ENCODE data around the gene GATM. TPM values are rescaled to one million over a fixed set of nuclear protein-coding genes. Genes with fewer than 3 reads are reported as not detected.

Gene GATM
- total and polyA plus RNA-seq, 10 of the 15 experiments (the other 5 are each of a cell fraction or from before 2014, with no cell fraction given) = 11.7 to 83.1 (median 38.2) TPM

DNA sequence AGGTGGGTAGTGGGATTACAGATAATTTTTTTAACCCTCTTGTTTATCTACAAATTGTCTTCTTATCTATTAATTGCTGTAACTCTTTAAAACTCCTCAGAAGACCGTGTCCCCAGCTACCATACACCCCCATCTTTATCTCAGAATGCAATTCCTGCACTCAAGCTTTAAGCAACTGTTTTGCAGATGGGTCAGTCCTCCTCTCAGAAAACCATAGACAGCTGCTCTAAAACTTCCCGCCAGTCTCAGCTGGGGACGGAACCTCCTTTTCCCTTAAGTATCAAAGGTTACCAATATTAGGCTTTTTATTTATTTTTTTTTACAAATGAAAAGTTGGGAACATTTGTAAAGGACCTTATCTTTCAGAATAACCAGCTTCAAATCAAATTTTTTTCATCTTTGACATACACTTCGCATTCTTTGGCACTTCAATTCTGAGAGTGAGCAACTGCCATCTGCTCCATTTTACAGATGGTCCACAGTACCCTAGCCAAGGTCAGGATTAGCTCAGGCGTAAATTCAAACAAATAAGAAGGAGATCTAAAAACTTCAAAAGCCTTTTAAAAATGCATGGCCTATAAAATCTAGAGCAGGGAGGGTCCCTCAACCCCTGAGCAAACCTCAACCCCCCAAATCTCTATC is 1.3 kb downstream of the GATM start:
- H3K27me3 ChIP-seq (replicated peaks in 1 of 2; ENCODE audit: control insufficient read depth in 2 of 2, insufficient read depth in 2 of 2, low read length in 1 of 2) = no peaks in the 10 kb centered on the region
- no TSS peak for BruUV-seq (replicated peaks)
- H3K27ac ChIP-seq (ENCODE audit: control insufficient read depth, insufficient read depth) = no peak overlapping the region
- H3K9me3 ChIP-seq (replicated peaks; ENCODE audit: control insufficient read depth, insufficient read depth, low read length) = no peaks in the 10 kb centered on the region
- ATAC-seq (no peak), FAIRE-seq (no peak), DNase-seq (ENCODE audit: low read depth, low spot score) (no peak)
- no peaks in the 10 kb centered on the region for H3K36me3 ChIP-seq (ENCODE audit: control insufficient read depth in 2 of 2, insufficient read depth in 2 of 2, low read length in 1 of 2)
- TF ChIP-seq JUNB (IDR thresholded peaks at IDR 0.05) = no peak
- TF ChIP-seq NRF1 (conservative IDR thresholded peaks at IDR 0.05; ENCODE audit: low read depth, low read length) = no peak
- TF ChIP-seq, protein P1, sequence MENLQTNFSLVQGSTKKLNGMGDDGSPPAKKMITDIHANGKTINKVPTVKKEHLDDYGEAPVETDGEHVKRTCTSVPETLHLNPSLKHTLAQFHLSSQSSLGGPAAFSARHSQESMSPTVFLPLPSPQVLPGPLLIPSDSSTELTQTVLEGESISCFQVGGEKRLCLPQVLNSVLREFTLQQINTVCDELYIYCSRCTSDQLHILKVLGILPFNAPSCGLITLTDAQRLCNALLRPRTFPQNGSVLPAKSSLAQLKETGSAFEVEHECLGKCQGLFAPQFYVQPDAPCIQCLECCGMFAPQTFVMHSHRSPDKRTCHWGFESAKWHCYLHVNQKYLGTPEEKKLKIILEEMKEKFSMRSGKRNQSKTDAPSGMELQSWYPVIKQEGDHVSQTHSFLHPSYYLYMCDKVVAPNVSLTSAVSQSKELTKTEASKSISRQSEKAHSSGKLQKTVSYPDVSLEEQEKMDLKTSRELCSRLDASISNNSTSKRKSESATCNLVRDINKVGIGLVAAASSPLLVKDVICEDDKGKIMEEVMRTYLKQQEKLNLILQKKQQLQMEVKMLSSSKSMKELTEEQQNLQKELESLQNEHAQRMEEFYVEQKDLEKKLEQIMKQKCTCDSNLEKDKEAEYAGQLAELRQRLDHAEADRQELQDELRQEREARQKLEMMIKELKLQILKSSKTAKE (IDR thresholded peaks at IDR 0.05; ENCODE audit: low read depth, poor library complexity, severe bottlenecking) = no peak
- TF ChIP-seq RUNX3 (IDR thresholded peaks at IDR 0.05; ENCODE audit: low read length) = no peak
- no peak for TF ChIP-seq SMARCA5 (IDR thresholded peaks at IDR 0.05)
- no peak for TF ChIP-seq MTA2 (IDR thresholded peaks at IDR 0.05; ENCODE audit: low read depth)
- no peak for TF ChIP-seq TARDBP (IDR thresholded peaks at IDR 0.05; ENCODE audit: borderline replicate concordance)
- TF ChIP-seq, protein P2, sequence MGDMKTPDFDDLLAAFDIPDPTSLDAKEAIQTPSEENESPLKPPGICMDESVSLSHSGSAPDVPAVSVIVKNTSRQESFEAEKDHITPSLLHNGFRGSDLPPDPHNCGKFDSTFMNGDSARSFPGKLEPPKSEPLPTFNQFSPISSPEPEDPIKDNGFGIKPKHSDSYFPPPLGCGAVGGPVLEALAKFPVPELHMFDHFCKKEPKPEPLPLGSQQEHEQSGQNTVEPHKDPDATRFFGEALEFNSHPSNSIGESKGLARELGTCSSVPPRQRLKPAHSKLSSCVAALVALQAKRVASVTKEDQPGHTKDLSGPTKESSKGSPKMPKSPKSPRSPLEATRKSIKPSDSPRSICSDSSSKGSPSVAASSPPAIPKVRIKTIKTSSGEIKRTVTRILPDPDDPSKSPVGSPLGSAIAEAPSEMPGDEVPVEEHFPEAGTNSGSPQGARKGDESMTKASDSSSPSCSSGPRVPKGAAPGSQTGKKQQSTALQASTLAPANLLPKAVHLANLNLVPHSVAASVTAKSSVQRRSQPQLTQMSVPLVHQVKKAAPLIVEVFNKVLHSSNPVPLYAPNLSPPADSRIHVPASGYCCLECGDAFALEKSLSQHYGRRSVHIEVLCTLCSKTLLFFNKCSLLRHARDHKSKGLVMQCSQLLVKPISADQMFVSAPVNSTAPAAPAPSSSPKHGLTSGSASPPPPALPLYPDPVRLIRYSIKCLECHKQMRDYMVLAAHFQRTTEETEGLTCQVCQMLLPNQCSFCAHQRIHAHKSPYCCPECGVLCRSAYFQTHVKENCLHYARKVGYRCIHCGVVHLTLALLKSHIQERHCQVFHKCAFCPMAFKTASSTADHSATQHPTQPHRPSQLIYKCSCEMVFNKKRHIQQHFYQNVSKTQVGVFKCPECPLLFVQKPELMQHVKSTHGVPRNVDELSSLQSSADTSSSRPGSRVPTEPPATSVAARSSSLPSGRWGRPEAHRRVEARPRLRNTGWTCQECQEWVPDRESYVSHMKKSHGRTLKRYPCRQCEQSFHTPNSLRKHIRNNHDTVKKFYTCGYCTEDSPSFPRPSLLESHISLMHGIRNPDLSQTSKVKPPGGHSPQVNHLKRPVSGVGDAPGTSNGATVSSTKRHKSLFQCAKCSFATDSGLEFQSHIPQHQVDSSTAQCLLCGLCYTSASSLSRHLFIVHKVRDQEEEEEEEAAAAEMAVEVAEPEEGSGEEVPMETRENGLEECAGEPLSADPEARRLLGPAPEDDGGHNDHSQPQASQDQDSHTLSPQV (IDR thresholded peaks at IDR 0.05) = no peak
- TF ChIP-seq BRCA1 (IDR thresholded peaks at IDR 0.05; ENCODE audit: low read depth, low read length) = no peak
- no peak for TF ChIP-seq ZNF207 (IDR thresholded peaks at IDR 0.05; ENCODE audit: borderline replicate concordance)
- intact Hi-C loops (cut with micrococcal nuclease; ENCODE audit: unreplicated experiment) = loop anchor here (5.0 kb wide), 1 partner anchor 170 kb away; no protein-coding TSS in a partner anchor
- peak overlapping the region; percentile 73 for H3K9ac ChIP-seq (ENCODE audit: control insufficient read depth, insufficient read depth, low read length)
- peak overlapping the region; percentile 96 for H3K4me2 ChIP-seq (ENCODE audit: control insufficient read depth, insufficient read depth)
- ChIA-PET POLR2A (interaction anchor here (0.6 to 3.3 kb wide), 7 partner anchors 8 to 176 kb away, joined by 3 to 18 read pairs (median 5); a partner anchor contains a TSS), SMC1A (ENCODE audit: uncharacterized antibody, unreplicated experiment) (interaction anchor here (1.2 to 4.6 kb wide), 11 partner anchors 9 to 171 kb away, joined by 3 to 37 read pairs (median 4); a partner anchor contains a TSS), CTCF (interaction anchor here (0.6 to 3.4 kb wide), 12 partner anchors 10 to 1020 kb away, joined by 3 to 26 read pairs (median 3); a partner anchor contains a TSS), RAD21 (ENCODE audit: unreplicated experiment) (interaction anchor here (0.8 to 2.7 kb wide), 6 partner anchors 15 to 212 kb away, joined by 3 to 12 read pairs (median 5); a partner anchor contains a TSS)
- H3K4me3 ChIP-seq = peak overlapping the region; percentile 78
- no peaks in the 10 kb centered on the region for H4K20me1 ChIP-seq (ENCODE audit: control insufficient read depth, insufficient read depth)
- no peak overlapping the region for H2AFZ ChIP-seq (ENCODE audit: control insufficient read depth, low read depth, low read length)
- in situ Hi-C loops (cut with MboI) = no loop called here
- WGBS (ENCODE audit: insufficient coverage, insufficient replicate concordance, low lambda C conversion rate, missing lambda C conversion rate) = 96% methylated on average over 5 of the region's 5 CpGs
- no peaks in the 10 kb centered on the region for H3K4me1 ChIP-seq (ENCODE audit: control insufficient read depth, insufficient read depth, low read length)
- H3K79me2 ChIP-seq (ENCODE audit: control insufficient read depth, insufficient read depth, low read length) = peaks cover 7% of the 10 kb centered on the region

Measured in GM12878 (cell line).